GM19035 (cell line): Measurements from ENCODE around the gene SPON1.
"Not testable (repeated sequence)": the region's sequence is repeated elsewhere in the genome, so short reads cannot be mapped to it uniquely, and the experiment has no call there.

Experiments used
- ATAC-seq: cut with Tn5 transposase; IDR thresholded peaks from one replicate; pipeline ENCODE4 v1.9.1; 2021; ENCODE audit not compliant: unreplicated experiment

SPON1 gene

DNA sequence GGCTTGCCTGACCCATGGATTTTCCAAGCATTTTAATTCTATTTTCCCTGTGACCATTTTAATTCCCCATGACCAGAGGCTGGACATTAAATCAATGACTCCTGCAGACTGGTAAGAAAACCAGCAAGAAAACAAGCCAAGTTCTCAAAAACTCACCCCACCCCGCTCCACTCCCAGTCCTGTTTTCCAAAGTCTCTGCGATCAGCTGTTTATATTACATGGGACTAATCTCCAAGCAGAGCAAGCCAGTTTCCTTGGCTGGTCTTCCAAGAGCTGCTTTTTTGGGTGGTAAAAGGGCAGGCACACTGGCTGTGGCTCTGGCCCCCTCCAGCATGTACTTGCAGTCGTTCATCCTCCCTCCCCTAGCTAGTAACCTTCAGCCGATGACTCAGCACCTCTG, 298.5 kb downstream of the SPON1 start:
- ATAC-seq: no peak

DNA sequence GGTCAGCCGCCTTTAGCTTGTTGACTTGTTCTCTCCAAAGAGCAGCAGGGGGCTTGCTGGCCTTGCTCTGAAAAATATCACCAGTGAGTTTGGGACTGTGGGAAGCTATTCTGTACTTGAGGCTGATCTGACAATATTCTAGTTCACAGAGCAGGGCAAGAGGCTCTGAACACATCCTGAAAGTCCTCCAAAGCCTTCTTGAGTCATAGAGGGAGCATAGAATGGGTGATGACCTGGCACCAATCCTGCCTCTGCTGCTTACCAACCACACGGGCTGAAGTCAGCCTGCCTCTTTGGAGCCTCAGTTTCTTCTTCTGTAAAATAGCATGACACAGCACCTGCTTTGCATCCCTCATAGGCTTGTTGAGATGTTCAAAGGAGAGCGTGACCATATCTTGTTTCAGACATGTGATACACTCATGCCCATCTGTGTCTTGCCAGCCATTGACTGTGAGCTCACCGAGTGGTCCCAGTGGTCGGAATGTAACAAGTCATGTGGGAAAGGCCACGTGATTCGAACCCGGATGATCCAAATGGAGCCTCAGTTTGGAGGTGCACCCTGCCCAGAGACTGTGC, 299.8 kb downstream of the SPON1 start:
- no peak for ATAC-seq

- ATAC-seq: no peak
These were observed 302.4 kb downstream of the SPON1 start for GRCh38 chr11:14264966-14265365.

GRCh38 chr11:14266622-14267021, 304.1 kb downstream of the SPON1 start:
- no peak for ATAC-seq

DNA sequence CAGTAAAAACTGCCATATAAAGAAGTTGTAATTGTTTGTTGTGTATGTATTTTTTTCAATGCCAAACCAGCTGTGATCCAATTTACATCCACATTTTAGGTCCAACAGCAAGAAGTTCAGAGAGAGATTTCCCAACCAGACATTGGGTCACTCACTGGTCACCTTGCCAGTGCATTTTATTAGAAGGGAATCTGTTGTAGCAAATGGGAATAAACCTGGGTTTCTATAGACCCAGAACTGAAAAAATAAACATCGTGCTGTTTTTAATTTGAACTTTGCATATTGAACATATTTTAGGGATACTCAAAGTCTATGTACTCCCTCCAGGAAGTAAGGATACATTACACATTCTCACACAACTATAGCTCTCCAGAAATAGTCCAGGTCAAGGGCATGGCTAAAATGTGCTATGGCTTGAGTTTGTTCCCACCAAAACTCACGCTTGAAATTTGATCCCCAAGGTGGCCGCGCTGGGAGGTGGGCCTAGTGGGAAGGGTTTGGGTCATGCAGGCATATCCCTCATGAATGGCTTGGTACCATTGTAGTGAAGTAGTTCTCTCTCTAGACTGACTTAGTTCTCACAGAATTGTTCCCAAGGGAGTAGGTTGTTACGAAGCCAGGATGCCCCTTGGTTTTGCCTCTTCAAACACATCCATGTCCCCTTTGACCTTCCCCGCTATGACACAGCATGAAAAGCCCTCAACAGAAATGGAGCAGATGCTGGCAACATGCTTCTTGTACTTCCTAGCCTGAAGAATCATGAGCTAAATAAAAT, 305.5 kb downstream of the SPON1 start:
- no peak for ATAC-seq

DNA sequence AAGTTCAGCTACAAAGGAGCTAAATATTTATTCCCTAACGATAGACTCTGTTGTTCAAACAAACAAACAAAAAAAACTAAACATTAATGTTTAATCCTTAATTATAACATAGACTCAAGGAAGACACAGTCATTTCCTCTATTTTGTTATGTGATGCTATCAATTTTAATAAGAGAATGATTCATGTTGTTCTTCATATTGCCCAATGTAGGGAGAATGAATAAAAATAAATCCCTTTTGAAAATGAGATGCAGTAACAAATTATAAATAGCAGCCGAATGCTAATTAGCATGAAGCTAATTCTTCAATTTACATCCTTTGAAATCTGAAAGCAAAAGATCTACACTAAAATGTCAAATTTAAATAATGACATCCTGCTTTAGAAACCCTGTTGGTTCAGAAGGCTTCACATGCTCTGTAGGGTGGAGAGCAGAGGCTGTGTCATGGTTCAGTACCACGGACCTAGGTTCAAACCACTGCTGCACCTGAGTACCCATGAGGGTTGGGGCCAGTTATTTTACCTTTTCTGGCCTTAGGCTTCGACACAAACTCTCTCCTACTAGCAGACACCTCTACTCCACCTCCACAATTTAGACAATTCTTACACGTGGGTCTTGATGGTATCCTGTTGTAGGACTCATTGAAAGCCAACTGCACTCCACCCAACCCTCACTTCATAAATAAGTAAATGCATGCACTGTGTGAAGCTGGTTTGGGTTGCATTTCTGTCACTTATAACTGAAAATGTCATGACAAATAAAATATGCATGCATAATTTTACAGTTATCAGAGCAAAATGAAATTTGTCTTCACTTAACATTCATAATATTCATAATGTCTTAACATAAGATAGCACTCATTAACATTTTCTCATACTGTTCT, 307.4 kb downstream of the SPON1 start:
- peak; percentile 48 for ATAC-seq

DNA sequence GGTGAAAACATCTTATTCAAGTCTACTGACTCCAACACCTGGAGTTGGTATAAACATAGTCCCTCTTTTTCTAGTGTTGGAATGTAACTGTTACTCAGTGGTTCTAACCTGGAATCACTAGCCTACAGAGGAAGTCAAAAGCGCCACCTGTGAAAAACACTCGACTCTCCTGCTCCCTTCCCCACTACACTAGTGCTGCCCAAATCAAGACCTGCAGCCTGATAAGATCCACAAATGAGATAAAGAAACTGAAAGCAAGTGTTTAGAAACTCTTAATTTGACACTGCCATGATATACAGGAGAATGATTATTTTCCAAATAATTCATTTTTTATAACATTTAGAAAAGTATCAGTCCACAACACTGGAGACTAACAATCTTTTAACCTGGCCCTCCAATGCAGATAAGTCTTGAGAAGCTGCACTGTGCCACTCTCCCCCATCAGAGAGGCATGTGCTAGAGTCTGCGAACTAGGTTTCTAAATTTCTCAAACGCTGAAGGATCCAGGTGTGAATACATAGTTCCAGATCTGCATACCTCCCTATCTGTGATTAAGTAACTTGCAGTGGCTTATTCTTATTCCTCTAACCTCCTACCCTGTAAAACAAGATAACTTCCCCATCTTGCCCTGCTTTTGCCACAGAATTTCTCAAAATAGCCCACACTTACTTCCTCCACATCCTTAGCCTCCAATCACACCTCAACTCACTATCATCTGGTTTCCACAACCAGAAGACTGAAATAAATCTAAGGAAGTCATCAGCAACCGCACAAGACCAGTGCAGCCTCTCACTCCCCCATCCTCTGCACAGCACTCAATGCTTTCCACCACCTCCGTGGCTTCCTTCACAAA, 308.4 kb downstream of the SPON1 start:
- ATAC-seq: peak; percentile 49

DNA sequence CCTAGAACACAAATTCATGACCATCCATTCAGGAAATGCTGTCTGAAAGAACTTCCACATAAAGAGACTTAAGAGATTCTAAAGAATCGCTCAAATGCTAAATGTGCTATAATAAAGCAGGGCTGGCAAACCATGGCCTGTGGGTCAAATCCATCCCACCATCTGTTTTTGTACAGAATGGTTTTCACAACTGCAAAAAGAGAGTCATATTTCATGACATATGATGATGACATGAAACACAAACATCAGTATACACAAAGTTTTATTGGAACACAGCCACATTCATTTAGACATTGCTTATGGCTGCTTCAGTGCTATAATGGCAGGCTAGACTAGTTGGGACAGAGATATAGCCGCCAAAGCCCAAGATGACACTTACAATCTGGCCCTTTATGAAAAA, 311.4 kb downstream of the SPON1 start:
- no peak for ATAC-seq

DNA sequence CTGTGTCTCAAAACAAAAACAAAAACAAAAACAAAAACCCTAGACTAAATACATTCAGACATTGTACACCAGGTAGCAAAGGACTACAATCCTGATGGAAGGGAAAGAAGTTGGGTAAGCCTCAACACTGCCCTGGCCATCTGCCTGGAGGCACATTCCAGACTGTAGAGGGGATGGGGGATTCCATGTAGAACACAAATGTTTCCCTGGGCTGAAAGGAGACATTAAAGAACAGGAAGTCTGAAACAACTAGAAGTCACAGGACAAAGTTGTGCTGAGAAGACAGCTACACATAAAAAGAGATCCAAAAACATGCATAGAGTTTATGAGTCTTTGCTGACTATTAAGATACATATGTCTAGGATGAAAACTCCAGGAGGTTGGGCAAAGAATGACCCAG, 312.6 kb downstream of the SPON1 start:
- no peak for ATAC-seq

- not testable (repeated sequence) for ATAC-seq
These were observed 316.3 kb downstream of the SPON1 start for GRCh38 chr11:14278869-14279268.

DNA sequence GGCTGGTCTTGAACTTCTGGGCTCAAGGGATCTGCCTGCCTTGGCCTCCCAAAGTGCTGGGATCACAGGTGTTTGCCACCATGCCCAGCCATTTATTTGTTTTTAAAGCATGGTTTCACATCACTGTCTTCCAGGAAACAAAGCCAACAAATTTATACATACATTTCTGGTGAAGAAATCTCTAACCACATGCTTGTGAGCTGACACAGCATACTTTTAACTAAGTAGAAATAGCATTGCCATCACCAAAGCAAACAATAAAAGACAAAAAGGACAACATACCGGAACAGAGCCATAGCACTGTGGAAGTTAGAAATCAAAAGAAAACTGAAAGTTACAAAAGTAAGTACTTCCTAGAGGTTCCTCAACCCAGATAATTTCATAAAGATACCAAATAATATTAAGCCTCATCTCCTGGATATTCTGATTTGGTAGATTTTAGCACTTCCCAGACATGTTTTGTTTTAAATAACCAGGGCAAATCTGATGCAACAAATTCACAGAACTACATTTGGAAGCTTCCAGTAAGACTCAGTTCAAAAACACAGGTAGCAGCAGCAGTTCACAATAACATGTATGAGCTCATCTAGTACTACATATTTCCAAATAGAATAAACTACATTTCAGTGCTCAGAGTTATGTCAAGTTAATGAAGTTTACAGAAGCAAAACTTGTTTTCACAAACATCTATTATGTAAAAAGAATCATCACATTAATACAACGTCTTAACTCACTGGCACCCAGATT, 325.8 kb downstream of the SPON1 start:
- no peak for ATAC-seq

- no peak for ATAC-seq
These were observed 327.9 kb downstream of the SPON1 start for GRCh38 chr11:14290422-14290821.

DNA sequence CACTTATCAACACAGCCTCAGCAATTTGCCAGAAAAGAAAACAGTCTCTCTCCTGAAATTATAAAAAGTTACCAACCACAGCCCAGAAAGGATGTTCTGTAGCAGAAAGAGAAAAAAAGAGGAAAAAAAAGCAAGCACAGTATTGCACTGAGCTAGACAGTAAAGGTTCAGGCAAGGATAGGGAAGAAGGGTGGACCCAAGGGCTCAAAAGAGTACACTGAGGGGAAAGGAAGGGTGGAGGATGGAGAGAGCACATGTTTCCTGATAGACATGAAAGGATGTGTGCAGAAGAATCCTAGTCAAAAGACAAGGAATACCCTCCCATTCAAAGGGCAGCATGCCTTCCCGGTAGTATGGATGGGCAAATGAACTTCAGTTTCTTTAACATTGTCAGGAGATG, 337.4 kb downstream of the SPON1 start:
- no peak for ATAC-seq

DNA sequence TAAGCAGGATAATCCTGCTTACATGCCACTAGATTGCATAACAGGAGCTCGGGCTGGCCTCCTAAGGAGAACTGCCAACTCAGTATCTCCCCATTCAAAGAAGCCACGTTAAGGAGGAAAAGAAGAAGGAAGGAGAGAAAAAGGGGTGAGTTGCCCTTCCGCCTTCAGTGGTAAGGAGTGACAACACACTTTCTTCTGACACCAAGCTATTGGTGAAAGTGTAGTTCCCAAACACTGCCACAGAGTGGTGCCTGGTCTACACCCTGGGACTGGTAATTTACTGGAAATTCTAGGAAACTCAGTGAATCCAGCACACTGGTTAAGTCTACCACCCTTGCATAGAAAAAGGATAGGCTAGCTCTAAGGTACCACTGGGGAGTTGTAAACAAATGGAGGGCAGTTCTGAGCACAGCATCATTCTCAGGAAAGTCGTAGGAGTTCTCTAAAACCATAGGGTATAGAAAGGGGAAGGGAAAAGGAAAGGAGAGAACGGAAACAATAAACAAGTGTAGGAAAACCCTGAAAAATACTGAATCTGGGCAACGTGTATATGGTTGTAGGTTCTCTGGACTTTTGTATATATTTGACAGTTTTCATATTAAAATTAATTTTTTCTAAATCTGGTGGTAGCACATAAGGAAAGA, 338.3 kb downstream of the SPON1 start:
- peak; percentile 76 for ATAC-seq

- no peak for ATAC-seq
These were observed 342.1 kb downstream of the SPON1 start for GRCh38 chr11:14304601-14305000.

GRCh38 chr11:14305649-14306048, 343.1 kb downstream of the SPON1 start:
- ATAC-seq: no peak

DNA sequence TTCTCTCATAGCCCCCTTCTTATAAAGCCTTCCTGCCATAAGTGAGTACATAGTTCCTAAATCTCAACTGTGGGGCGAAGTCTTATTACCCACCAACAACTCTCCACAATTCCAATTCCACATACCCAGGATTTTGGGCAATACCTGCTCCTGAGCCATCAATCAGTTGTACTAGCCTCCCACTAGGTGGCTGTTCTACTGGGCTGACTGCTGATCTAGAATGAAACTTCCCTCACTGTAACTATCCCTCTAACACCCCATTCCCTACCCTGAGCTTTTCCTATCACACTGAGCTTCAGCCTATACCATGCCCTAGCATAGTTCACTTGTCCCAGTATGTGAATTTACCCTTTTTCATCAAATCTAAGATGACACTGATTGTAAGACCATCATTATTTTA, 344.0 kb downstream of the SPON1 start:
- no peak for ATAC-seq

DNA sequence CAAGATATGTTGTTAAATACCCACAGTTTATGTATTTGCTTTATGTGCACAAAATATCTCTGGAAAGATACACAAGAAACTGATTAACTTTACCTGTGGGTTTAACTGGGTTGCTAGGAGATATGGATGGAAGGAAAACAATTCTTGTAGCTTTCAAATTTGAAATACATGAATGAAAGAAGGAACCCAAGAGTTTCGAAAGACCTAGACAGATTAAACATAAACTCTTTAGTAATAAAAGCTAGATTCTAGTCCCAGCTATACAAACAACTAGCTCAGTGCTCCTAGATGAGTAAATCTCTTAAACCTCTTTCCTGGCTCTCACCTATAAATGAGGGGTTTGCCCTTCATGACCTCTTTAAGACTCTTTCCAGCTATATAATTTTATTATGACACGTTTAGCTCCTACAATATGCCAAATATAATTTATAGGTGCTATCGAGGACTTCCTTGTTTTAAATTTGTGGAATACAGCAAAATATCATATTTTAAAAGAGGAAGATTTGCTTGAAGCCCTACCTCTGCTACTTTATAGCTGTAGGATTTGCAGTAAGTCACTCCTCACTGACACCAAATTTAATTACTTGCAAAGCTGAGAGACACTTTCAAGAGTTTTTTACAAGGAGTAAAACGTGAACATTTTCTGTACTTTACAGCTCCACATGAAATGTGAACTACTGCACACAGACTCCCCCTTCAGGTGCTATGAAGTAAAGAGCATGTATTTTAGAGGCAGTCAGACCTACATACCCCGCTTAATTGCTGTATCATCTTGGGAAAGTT, 345.8 kb downstream of the SPON1 start:
- ATAC-seq: peak; percentile 50

- ATAC-seq: peak; percentile 46
These were observed 346.4 kb downstream of the SPON1 start for GRCh38 chr11:14308897-14309387.
